Endothelial cell (in vitro differentiated cells): Measurements from ENCODE around the gene ADAM12. TPM values are rescaled to one million over a fixed set of nuclear protein-coding genes. Genes with fewer than 3 reads are reported as not detected.

Source experiments
- DNase-seq: peaks from one replicate; pipeline ENCODE4 v3.0.0; 2021; ENCODE audit warnings: low spot score
- H3K27ac Mint-ChIP-seq: one replicate; pipeline ENCODE4 v1.8.0; 2021; ENCODE audit warnings: mixed read lengths, inconsistent platforms; ENCODE audit not compliant: unreplicated experiment
- H3K27me3 Mint-ChIP-seq: one replicate; pipeline ENCODE4 v1.8.0; 2021; ENCODE audit warnings: mild to moderate bottlenecking, moderate library complexity, mixed read lengths, inconsistent platforms; ENCODE audit not compliant: unreplicated experiment
- H3K36me3 Mint-ChIP-seq: one replicate; pipeline ENCODE4 v1.8.0; 2021; ENCODE audit warnings: mild to moderate bottlenecking, low read depth, mixed read lengths, inconsistent platforms; ENCODE audit not compliant: unreplicated experiment
- H3K4me1 Mint-ChIP-seq: one replicate; pipeline ENCODE4 v1.8.0; 2021; ENCODE audit warnings: mild to moderate bottlenecking, mixed read lengths, inconsistent platforms; ENCODE audit not compliant: unreplicated experiment
- H3K4me3 Mint-ChIP-seq: one replicate; pipeline ENCODE4 v1.8.0; 2021; ENCODE audit warnings: mild to moderate bottlenecking, mixed read lengths, inconsistent platforms; ENCODE audit not compliant: unreplicated experiment
- H3K9me3 Mint-ChIP-seq: one replicate; pipeline ENCODE4 v1.8.0; 2021; ENCODE audit warnings: mixed read lengths, inconsistent platforms; ENCODE audit not compliant: unreplicated experiment
- total RNA-seq: library from RNA; stranded (reverse); fragmentation: NEBNext Ultra II Directional; extraction: Animal tissue kit (Norgen Biotek cat#: 25700); gene quantifications from one replicate; pipeline ENCODE4 v1.2.1, GENCODE V29; 2021; ENCODE audit not compliant: unreplicated experiment
- TF ChIP-seq, protein P1 (sequence below): fragments of 200-600 bp; sonication (generic); IDR thresholded peaks from one replicate; pipeline ENCODE4 v1.5.0; 2021; ENCODE audit warnings: antibody characterized with exemption; ENCODE audit not compliant: unreplicated experiment

Gene ADAM12
- total RNA-seq, 1 donor from 2014 or later: 9.0 TPM

DNA sequence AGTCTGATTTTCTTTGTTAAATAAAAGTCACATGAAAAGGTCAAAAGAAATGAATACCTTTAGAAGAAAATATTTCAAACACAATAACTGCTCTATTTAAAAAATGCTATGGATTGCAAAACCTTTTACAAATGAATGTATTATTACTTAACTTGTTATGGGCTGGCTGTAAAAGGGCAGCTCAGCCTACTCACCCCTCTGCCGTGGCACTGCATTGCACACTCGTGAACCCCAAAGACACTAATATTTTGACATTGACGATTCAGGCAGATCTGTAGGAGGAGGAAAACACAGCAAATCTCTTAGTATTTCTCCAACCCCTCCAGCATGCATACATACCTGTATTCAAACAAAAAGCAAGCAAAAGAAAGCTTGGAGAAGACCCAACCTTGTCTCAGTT lies 342.4 kb downstream of the ADAM12 start:
- TF ChIP-seq, protein P1, sequence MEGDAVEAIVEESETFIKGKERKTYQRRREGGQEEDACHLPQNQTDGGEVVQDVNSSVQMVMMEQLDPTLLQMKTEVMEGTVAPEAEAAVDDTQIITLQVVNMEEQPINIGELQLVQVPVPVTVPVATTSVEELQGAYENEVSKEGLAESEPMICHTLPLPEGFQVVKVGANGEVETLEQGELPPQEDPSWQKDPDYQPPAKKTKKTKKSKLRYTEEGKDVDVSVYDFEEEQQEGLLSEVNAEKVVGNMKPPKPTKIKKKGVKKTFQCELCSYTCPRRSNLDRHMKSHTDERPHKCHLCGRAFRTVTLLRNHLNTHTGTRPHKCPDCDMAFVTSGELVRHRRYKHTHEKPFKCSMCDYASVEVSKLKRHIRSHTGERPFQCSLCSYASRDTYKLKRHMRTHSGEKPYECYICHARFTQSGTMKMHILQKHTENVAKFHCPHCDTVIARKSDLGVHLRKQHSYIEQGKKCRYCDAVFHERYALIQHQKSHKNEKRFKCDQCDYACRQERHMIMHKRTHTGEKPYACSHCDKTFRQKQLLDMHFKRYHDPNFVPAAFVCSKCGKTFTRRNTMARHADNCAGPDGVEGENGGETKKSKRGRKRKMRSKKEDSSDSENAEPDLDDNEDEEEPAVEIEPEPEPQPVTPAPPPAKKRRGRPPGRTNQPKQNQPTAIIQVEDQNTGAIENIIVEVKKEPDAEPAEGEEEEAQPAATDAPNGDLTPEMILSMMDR: no peak
- H3K4me3 Mint-ChIP-seq: no peak overlapping the region
- no peak for DNase-seq
- peaks cover 10% of the 10 kb centered on the region for H3K27me3 Mint-ChIP-seq
- H3K4me1 Mint-ChIP-seq: peaks cover 68% of the 10 kb centered on the region
- H3K9me3 Mint-ChIP-seq: no peaks in the 10 kb centered on the region
- peak overlapping the region; percentile 6 for H3K27ac Mint-ChIP-seq
- H3K36me3 Mint-ChIP-seq: peaks cover 13% of the 10 kb centered on the region

DNA sequence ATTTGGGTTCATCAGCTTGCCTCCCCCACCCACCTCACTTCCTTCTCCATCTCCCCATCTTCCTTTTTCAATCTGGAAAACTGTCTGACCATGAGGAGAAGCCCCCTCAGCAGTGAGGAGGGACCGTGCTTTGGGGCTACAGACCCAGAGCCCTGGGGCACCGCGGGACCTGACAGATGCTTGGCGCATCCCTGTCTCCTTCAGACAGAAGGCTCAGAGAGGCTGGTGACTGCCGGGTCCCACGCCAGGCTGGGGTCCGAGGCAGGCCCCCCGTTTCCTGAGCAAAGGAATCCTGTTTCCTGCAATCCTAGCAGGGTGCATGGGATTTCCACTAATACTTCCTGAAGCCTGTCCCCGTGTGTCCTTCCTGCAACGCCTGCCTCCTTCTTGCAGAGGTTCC lies 344.9 kb downstream of the ADAM12 start:
- no peaks in the 10 kb centered on the region for H3K9me3 Mint-ChIP-seq
- H3K4me3 Mint-ChIP-seq: no peak overlapping the region
- TF ChIP-seq, protein P1: no peak
- H3K27me3 Mint-ChIP-seq: peaks cover 10% of the 10 kb centered on the region
- DNase-seq: peak; percentile 15
- peak overlapping the region; percentile 100 for H3K27ac Mint-ChIP-seq
- H3K4me1 Mint-ChIP-seq: peaks cover 53% of the 10 kb centered on the region
- peaks cover 24% of the 10 kb centered on the region for H3K36me3 Mint-ChIP-seq

DNA sequence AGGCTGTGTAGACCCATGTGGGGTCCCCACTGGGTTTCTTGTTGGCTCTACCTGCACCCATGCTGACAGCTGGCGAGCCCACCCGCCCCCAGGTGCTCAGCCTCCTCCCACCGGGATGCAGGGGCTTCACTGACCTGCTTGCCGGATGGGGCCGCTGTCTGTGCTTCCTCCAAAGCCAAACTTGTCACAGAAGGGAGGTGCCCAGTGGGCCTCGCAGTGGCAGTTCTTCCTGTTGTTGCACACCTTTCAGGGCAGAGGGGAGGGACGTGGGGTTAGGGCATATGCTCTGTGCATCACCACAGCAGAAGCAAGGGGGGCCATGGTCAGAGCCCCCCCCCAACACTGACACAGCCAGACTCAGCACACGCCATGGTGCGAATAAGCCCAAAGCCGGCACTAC lies 345.4 kb downstream of the ADAM12 start:
- H3K4me3 Mint-ChIP-seq: no peak overlapping the region
- DNase-seq: no peak
- H3K9me3 Mint-ChIP-seq: no peaks in the 10 kb centered on the region
- H3K4me1 Mint-ChIP-seq: peaks cover 51% of the 10 kb centered on the region
- TF ChIP-seq, protein P1: no peak
- peak overlapping the region; percentile 100 for H3K27ac Mint-ChIP-seq
- peaks cover 26% of the 10 kb centered on the region for H3K36me3 Mint-ChIP-seq
- H3K27me3 Mint-ChIP-seq: peaks cover 10% of the 10 kb centered on the region

DNA sequence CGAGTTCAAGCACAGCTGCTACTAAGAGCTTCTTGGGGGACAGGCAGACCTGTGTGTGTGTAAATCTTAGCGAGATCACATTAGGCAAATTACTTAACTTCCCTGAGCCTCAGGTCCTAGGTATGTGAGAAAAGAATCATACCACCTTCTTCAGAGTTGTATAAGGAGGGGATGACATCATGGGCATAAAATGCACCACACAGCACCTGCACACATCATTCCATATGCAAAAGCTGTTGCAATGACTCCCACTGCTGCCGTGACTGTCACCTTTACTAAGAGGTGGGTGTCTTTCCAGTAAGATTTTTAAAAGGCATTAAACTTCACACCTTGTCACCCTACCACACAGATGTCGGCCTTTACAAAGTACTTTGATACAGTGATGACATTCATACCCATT lies 345.9 kb downstream of the ADAM12 start:
- peaks cover 51% of the 10 kb centered on the region for H3K4me1 Mint-ChIP-seq
- H3K27me3 Mint-ChIP-seq: peaks cover 10% of the 10 kb centered on the region
- no peak for DNase-seq
- peak overlapping the region; percentile 100 for H3K27ac Mint-ChIP-seq
- H3K4me3 Mint-ChIP-seq: no peak overlapping the region
- H3K9me3 Mint-ChIP-seq: no peaks in the 10 kb centered on the region
- peaks cover 26% of the 10 kb centered on the region for H3K36me3 Mint-ChIP-seq
- TF ChIP-seq, protein P1: no peak

DNA sequence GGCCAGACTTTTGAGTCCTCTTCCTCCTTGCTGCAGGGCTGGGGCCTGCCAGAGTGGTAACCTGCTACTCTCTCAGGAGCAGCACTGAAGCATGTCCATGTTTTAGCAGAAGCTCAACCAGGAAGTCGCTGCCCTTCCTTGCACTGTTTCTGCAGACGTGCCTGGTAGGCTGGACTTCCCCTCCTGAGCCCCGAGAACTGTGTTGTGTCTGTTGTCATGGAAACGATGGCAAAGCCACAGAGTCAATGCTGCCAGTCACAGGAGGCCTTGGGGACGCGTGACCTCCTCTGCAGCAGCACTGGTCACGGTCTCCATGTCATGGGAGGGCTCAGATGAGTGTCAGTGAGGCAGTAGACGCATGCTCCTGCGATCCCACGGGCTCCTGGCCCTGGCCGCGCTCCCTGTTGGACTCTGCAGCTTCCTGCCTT lies 346.5 kb downstream of the ADAM12 start:
- TF ChIP-seq, protein P1: no peak
- H3K27me3 Mint-ChIP-seq: peaks cover 10% of the 10 kb centered on the region
- no peak overlapping the region for H3K4me3 Mint-ChIP-seq
- no peaks in the 10 kb centered on the region for H3K9me3 Mint-ChIP-seq
- H3K36me3 Mint-ChIP-seq: peaks cover 27% of the 10 kb centered on the region
- peaks cover 51% of the 10 kb centered on the region for H3K4me1 Mint-ChIP-seq
- peak overlapping the region; percentile 100 for H3K27ac Mint-ChIP-seq
- DNase-seq: peak; percentile 81
